ENCODE measurements around the gene SYT5. TPM values are rescaled to one million over a fixed set of nuclear protein-coding genes. Genes with fewer than 3 reads are reported as not detected.

The SYT5 gene
- total and polyA plus RNA-seq, 10 of the 15 experiments (the other 5 are each of a cell fraction or from before 2014, with no cell fraction given) = 0.04 to 0.79 (median 0.26) TPM; not detected in 7

DNA sequence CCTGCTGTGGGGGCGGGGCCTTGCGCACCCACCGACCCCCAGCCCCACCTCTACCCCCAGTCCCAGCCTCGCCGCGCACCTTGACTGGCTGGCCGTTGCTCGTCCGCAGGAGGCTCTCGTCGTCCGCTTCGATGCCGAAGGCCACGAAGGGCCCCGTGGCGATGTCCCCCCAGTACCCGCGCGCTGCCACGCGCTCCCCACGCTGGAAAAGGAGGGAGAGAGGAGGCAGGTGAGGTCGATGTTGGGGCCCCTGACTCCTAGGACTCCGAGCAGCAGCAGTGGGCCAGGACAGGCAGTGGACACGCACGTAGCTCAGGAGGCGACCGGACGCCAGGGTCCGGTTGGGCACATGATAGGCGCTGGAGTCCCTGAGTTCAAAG, 19.1 kb downstream of the SYT5 start:
- Histone ChIP-seq H3K9me3 (replicated peaks; ENCODE audit: control insufficient read depth, insufficient read depth, low read length) (no peaks in the 10 kb centered on the region; the same call in 2 of the 3 replicates), H3K36me3 (ENCODE audit: control insufficient read depth in 2 of 2, insufficient read depth in 2 of 2, low read length in 1 of 2) (no peaks in the 10 kb centered on the region), H3K79me2 (ENCODE audit: control insufficient read depth, insufficient read depth, low read length) (no peaks in the 10 kb centered on the region), H3K27me3 (replicated peaks in 1 of 2; ENCODE audit: control insufficient read depth in 2 of 2, insufficient read depth in 2 of 2, low read length in 1 of 2) (no peaks in the 10 kb centered on the region; a peak in 2 of 4 replicates), H3K4me1 (ENCODE audit: control insufficient read depth, insufficient read depth, low read length) (no peaks in the 10 kb centered on the region), H3K27ac (ENCODE audit: control insufficient read depth, insufficient read depth) (no peak overlapping the region), H3K4me3 (no peak overlapping the region), H2AFZ (ENCODE audit: control insufficient read depth, low read depth, low read length) (no peak overlapping the region), H4K20me1 (ENCODE audit: control insufficient read depth, insufficient read depth) (no peaks in the 10 kb centered on the region), H3K4me2 (ENCODE audit: control insufficient read depth, insufficient read depth) (no peak overlapping the region), H3K9ac (ENCODE audit: control insufficient read depth, insufficient read depth, low read length) (no peak overlapping the region)
- RAD21 ChIA-PET (ENCODE audit: unreplicated experiment) = interaction anchor here (2.0 to 2.3 kb wide), 2 partner anchors 19 to 72 kb away, joined by 7 to 14 read pairs; no protein-coding TSS in a partner anchor
- POLR2A ChIA-PET = no interaction called here
- in situ Hi-C loops (cut with MboI) = no loop called here
- ATAC-seq = no peak
- FAIRE-seq = no peak
- no TSS peak for BruUV-seq (replicated peaks)
- WGBS (ENCODE audit: insufficient coverage, insufficient replicate concordance, low lambda C conversion rate, missing lambda C conversion rate) = 88% methylated on average over 20 of the region's 32 CpGs
- CTCF ChIA-PET = interaction anchor here (0.6 to 2.8 kb wide), 14 partner anchors 10 to 280 kb away, joined by 3 to 23 read pairs (median 6); partner anchors contain the start of gene RDH13
- intact Hi-C loops (cut with micrococcal nuclease; ENCODE audit: unreplicated experiment) = loop anchor here (5.0 kb wide), 1 partner anchor 279 kb away; no protein-coding TSS in a partner anchor
- DNase-seq (ENCODE audit: low read depth, low spot score) = no peak
- TF ChIP-seq EP300 (IDR thresholded peaks at IDR 0.05; ENCODE audit: borderline replicate concordance in 1 of 2, control insufficient read depth in 1 of 2, low read depth in 2 of 2, low read length in 2 of 2) (no peak), SMAD1 (IDR thresholded peaks at IDR 0.05; ENCODE audit: low read depth, partially characterized antibody) (no peak)
- TF ChIP-seq, protein P1, sequence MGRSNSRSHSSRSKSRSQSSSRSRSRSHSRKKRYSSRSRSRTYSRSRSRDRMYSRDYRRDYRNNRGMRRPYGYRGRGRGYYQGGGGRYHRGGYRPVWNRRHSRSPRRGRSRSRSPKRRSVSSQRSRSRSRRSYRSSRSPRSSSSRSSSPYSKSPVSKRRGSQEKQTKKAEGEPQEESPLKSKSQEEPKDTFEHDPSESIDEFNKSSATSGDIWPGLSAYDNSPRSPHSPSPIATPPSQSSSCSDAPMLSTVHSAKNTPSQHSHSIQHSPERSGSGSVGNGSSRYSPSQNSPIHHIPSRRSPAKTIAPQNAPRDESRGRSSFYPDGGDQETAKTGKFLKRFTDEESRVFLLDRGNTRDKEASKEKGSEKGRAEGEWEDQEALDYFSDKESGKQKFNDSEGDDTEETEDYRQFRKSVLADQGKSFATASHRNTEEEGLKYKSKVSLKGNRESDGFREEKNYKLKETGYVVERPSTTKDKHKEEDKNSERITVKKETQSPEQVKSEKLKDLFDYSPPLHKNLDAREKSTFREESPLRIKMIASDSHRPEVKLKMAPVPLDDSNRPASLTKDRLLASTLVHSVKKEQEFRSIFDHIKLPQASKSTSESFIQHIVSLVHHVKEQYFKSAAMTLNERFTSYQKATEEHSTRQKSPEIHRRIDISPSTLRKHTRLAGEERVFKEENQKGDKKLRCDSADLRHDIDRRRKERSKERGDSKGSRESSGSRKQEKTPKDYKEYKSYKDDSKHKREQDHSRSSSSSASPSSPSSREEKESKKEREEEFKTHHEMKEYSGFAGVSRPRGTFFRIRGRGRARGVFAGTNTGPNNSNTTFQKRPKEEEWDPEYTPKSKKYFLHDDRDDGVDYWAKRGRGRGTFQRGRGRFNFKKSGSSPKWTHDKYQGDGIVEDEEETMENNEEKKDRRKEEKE (IDR thresholded peaks at IDR 0.05) = no peak
- SMC1A ChIA-PET (ENCODE audit: uncharacterized antibody, unreplicated experiment) = interaction anchor here (1.0 kb wide), 1 partner anchor 20 kb away, joined by 3 read pairs; no protein-coding TSS in a partner anchor
